A549 (cell line): Measurements from ENCODE around the gene TUBGCP3. TPM values are rescaled to one million over a fixed set of nuclear protein-coding genes. Genes with fewer than 3 reads are reported as not detected.

Experiments used
- ATAC-seq, 2 experiments: fragments of 200-7000 bp in 1 of 2; fragments of >200 bp in 1 of 2; cut with Nextera tagmentation in 1 of 2; cut with Tn5 transposase in 1 of 2; 3 replicates each; pipeline versions ENCODE4 v1.8.0 to v1.9.1; 2018 to 2020; ENCODE audit warnings: mild to moderate bottlenecking in 1 of 2, moderate library complexity in 1 of 2
- CTCF ChIA-PET: fragments of 300-600 bp; sonication (Branson Sonifier 250); formaldehyde crosslinking; extraction: SDS; loops from one replicate; lab custom pipeline; 2021; ENCODE audit warnings: antibody characterized with exemption, inconsistent platforms; lab: Yijun Ruan, JAX
- POLR2A ChIA-PET: fragments of 350-600 bp; formaldehyde crosslinking; extraction: SDS; loops from one replicate; lab custom pipeline; 2021; ENCODE audit warnings: antibody characterized with exemption, inconsistent platforms; lab: Yijun Ruan, JAX
- DNase-seq, 2 experiments: peaks; one replicate each; pipeline versions ENCODE4 v3.0.0 to v3.0.0-alpha.2; 2011 to 2016; ENCODE audit warnings: low read depth in 1 of 2, low spot score in 1 of 2
- FAIRE-seq: peaks from 2 replicates; lab custom pipeline; 2011; peaks lifted over from hg19 to GRCh38; lab: Jason Lieb, UNC
- H3K27ac ChIP-seq, 2 experiments: fragments of >200 bp; sonication (Bioruptor Twin); formaldehyde crosslinking; 3 replicates each; pipeline ENCODE4 v1.5.1; 2016 to 2017
- H3K4me1 ChIP-seq: fragments of >200 bp; sonication (Bioruptor Twin); formaldehyde crosslinking; 3 replicates; pipeline ENCODE4 v1.6.1; 2016
- H3K4me2 ChIP-seq: fragments of >200 bp; sonication (Bioruptor Twin); formaldehyde crosslinking; 3 replicates; pipeline ENCODE4 v1.6.1; 2016
- H3K4me3 ChIP-seq: fragments of >200 bp; sonication (Bioruptor Twin); formaldehyde crosslinking; 3 replicates; pipeline ENCODE4 v1.5.1; 2016
- H3K9me3 ChIP-seq: fragments of >200 bp; sonication (Bioruptor Twin); formaldehyde crosslinking; 3 replicates; pipeline ENCODE4 v1.6.1; 2016
- CBX2 ChIP-seq: fragments of 200-600 bp; sonication (generic); IDR thresholded peaks from 2 replicates; pipeline ENCODE4 v1.6.1; 2016; ENCODE audit warnings: low read depth, mild to moderate bottlenecking, borderline replicate concordance
- CHD4 ChIP-seq: fragments of 200-600 bp; sonication (generic); IDR thresholded peaks from 2 replicates; pipeline ENCODE4 v1.6.1; 2016; ENCODE audit warnings: antibody characterized with exemption, mild to moderate bottlenecking, borderline replicate concordance
- FOSB ChIP-seq: fragments of 250-450 bp; sonication (Bioruptor Pico); IDR thresholded peaks from 2 replicates; pipeline ENCODE4 v1.5.0; 2020; ENCODE audit warnings: mild to moderate bottlenecking, moderate library complexity
- HDAC2 ChIP-seq: fragments of 200-600 bp; sonication (generic); IDR thresholded peaks from 2 replicates; pipeline ENCODE4 v1.6.1; 2016
- HEYL ChIP-seq: fragments of 250-450 bp; sonication (Bioruptor Pico); IDR thresholded peaks from 2 replicates; pipeline ENCODE4 v1.8.0; 2021; ENCODE audit warnings: mild to moderate bottlenecking, moderate library complexity
- HOXB5 ChIP-seq: fragments of 250-450 bp; sonication (Bioruptor Pico); IDR thresholded peaks from 2 replicates; pipeline ENCODE4 v1.5.0; 2020; ENCODE audit warnings: mild to moderate bottlenecking, moderate library complexity
- JUNB ChIP-seq: fragments of >200 bp; sonication (Bioruptor Twin); formaldehyde crosslinking; IDR thresholded peaks from 2 replicates; pipeline ENCODE4 v1.6.1; 2016
- MYC ChIP-seq: IDR thresholded peaks from 2 replicates; pipeline ENCODE4 v1.6.1; 2012; ENCODE audit warnings: mild to moderate bottlenecking, inconsistent platforms, low read length, improper control_type of control experiment, borderline replicate concordance
- POLR2AphosphoS2 ChIP-seq: conservative IDR thresholded peaks from 2 replicates; pipeline ENCODE4 v1.6.1; 2012; ENCODE audit warnings: low read length, improper control_type of control experiment, inconsistent platforms
- RAD21 ChIP-seq, 2 experiments: fragments of >200 bp in 1 of 2; sonication (Bioruptor Twin) in 1 of 2; formaldehyde crosslinking in 1 of 2; IDR thresholded peaks in 1 of 2; conservative IDR thresholded peaks in 1 of 2; 2 replicates in 1 of 2; 3 replicates in 1 of 2; pipeline ENCODE4 v1.6.1; 2012 to 2018; ENCODE audit warnings: inconsistent platforms in 1 of 2
- RFX5 ChIP-seq: fragments of 450-650 bp; IDR thresholded peaks from 2 replicates; pipeline ENCODE4 v1.7.1; 2014; ENCODE audit warnings: antibody characterized with exemption, mild to moderate bottlenecking, moderate library complexity
- RNF2 ChIP-seq: fragments of 200-600 bp; sonication (generic); IDR thresholded peaks from 2 replicates; pipeline ENCODE4 v1.6.1; 2016; ENCODE audit warnings: low read depth, mild to moderate bottlenecking, antibody characterized with exemption, moderate library complexity, borderline replicate concordance
- ZNF302 ChIP-seq: fragments of 250-450 bp; sonication (Bioruptor Pico); IDR thresholded peaks from 2 replicates; pipeline ENCODE4 v1.9.0; 2021; ENCODE audit warnings: inconsistent platforms, mild to moderate bottlenecking, moderate library complexity
- WGBS: methylation state at CpG from one replicate; pipeline ENCODE4 v1.1.6; 2017; ENCODE audit errors: missing lambda C conversion rate; 5-methylcytosine and 5-hydroxymethylcytosine counted together
- polyA plus RNA-seq, 4 experiments: library from polyadenylated mRNA; depleted of rRNA in 3 of 4; stranded (reverse); fragments of >200 nt; fragmentation: RNase III in 1 of 4; extraction: RNeasy Plus Mini Kit Qiagen cat#74134 plus additional on column Dnase treatment in 1 of 4; gene quantifications; 2 replicates in 3 of 4; 3 replicates in 1 of 4; pipeline ENCODE4 v1.2.3, GENCODE V29; 2011 to 2017
- TF ChIP-seq, protein P1 (sequence below): fragments of 450-650 bp; IDR thresholded peaks from 2 replicates; pipeline ENCODE4 v1.6.1; 2014; ENCODE audit warnings: antibody characterized with exemption
- TF ChIP-seq, protein P2 (sequence below): fragments of 250-450 bp; sonication (Bioruptor Pico); IDR thresholded peaks from 2 replicates; pipeline ENCODE4 v1.5.0; 2020; ENCODE audit warnings: low read depth, mild to moderate bottlenecking, moderate library complexity
- TF ChIP-seq, protein P3 (sequence below): fragments of 150-350 bp; IDR thresholded peaks from 2 replicates; pipeline ENCODE4 v1.6.1; 2014; ENCODE audit warnings: low read depth, mild to moderate bottlenecking, low read length
- TF ChIP-seq, protein P4 (sequence below): fragments of 200-600 bp; sonication (generic); IDR thresholded peaks from 2 replicates; pipeline ENCODE4 v1.6.1; 2016; ENCODE audit warnings: antibody characterized with exemption, mild to moderate bottlenecking, moderate library complexity
- TF ChIP-seq, protein P5 (sequence below): IDR thresholded peaks from 2 replicates; pipeline ENCODE4 v1.6.1; 2012
- TF ChIP-seq, protein P6 (sequence below): fragments of >200 bp; sonication (Bioruptor Twin); formaldehyde crosslinking; IDR thresholded peaks from 3 replicates; pipeline ENCODE4 v1.6.1; 2016
- TF ChIP-seq, protein P7 (sequence below): fragments of >200 bp; sonication (Bioruptor Twin); formaldehyde crosslinking; IDR thresholded peaks from 3 replicates; pipeline ENCODE4 v1.5.1; 2016

TUBGCP3 gene
- polyA plus RNA-seq, 2 of the 4 experiments (the other 2 are of a cell fraction), result 15.9 to 21.3 TPM

DNA sequence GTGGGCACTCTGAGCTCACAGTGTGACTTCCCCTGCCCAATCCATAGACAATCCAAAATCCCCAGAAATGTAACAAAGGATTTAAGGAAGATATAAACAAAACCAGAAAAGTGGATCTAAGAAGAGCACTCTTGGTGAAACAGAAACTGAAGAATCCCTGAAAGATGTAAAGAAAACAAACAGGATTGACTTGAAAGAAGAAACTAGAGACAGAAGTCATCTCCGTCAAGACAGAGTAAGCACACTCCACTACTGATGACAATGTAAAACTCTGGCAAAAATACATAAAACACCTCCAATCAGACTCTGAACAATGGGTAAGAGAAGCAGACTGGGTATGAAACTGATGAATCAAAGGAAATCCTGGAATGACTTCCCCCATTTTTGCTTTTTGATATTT, 13.5 kb downstream of the TUBGCP3 start (continued):
- TF ChIP-seq, protein P1, sequence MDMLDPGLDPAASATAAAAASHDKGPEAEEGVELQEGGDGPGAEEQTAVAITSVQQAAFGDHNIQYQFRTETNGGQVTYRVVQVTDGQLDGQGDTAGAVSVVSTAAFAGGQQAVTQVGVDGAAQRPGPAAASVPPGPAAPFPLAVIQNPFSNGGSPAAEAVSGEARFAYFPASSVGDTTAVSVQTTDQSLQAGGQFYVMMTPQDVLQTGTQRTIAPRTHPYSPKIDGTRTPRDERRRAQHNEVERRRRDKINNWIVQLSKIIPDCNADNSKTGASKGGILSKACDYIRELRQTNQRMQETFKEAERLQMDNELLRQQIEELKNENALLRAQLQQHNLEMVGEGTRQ, result no peak
- no peak for TF ChIP-seq CHD4
- TF ChIP-seq, protein P2, sequence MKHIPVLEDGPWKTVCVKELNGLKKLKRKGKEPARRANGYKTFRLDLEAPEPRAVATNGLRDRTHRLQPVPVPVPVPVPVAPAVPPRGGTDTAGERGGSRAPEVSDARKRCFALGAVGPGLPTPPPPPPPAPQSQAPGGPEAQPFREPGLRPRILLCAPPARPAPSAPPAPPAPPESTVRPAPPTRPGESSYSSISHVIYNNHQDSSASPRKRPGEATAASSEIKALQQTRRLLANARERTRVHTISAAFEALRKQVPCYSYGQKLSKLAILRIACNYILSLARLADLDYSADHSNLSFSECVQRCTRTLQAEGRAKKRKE, result no peak

DNA sequence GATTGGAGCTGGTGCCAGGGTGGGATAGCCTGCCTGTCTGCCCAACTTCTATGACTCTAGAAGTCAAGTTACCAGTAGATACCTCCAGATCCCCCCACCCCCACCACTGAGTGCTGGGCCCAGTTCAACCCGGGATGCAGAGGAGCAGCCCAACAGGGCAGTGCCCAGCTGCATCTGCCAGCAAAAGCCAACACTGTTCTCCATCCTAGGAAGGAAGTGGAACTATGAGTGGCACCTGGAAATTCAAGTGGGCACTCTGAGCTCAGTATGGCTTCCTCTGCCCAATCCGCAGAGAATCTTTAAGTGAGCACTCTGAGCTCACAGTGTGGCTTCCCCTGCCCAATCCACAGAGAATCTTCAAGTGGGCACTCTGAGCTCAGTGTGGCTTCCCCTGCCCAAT, 14.2 kb downstream of the TUBGCP3 start:
- Histone ChIP-seq H3K4me2 (no peak overlapping the region), H3K4me3 (no peak overlapping the region), H3K4me1 (no peaks in the 10 kb centered on the region), H3K9me3 (peaks cover 3% of the 10 kb centered on the region; the same call in 1 of the 3 replicates), H3K27ac (no peak overlapping the region)
- TF ChIP-seq RAD21 (conservative IDR thresholded peaks at IDR 0.05 in 1 of 2, IDR thresholded peaks at IDR 0.05 in 1 of 2) (no peak), HEYL (no peak), HOXB5 (CRISPR knock-in tag) (no peak), CBX2 (no peak), RNF2 (no peak), HDAC2 (no peak), MYC (no peak), JUNB (no peak), POLR2AphosphoS2 (no peak), FOSB (CRISPR knock-in tag) (no peak), ZNF302 (CRISPR knock-in tag) (no peak), RFX5 (no peak)
- TF ChIP-seq, protein P3, sequence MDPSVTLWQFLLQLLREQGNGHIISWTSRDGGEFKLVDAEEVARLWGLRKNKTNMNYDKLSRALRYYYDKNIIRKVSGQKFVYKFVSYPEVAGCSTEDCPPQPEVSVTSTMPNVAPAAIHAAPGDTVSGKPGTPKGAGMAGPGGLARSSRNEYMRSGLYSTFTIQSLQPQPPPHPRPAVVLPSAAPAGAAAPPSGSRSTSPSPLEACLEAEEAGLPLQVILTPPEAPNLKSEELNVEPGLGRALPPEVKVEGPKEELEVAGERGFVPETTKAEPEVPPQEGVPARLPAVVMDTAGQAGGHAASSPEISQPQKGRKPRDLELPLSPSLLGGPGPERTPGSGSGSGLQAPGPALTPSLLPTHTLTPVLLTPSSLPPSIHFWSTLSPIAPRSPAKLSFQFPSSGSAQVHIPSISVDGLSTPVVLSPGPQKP, result no peak
- TF ChIP-seq, protein P4, sequence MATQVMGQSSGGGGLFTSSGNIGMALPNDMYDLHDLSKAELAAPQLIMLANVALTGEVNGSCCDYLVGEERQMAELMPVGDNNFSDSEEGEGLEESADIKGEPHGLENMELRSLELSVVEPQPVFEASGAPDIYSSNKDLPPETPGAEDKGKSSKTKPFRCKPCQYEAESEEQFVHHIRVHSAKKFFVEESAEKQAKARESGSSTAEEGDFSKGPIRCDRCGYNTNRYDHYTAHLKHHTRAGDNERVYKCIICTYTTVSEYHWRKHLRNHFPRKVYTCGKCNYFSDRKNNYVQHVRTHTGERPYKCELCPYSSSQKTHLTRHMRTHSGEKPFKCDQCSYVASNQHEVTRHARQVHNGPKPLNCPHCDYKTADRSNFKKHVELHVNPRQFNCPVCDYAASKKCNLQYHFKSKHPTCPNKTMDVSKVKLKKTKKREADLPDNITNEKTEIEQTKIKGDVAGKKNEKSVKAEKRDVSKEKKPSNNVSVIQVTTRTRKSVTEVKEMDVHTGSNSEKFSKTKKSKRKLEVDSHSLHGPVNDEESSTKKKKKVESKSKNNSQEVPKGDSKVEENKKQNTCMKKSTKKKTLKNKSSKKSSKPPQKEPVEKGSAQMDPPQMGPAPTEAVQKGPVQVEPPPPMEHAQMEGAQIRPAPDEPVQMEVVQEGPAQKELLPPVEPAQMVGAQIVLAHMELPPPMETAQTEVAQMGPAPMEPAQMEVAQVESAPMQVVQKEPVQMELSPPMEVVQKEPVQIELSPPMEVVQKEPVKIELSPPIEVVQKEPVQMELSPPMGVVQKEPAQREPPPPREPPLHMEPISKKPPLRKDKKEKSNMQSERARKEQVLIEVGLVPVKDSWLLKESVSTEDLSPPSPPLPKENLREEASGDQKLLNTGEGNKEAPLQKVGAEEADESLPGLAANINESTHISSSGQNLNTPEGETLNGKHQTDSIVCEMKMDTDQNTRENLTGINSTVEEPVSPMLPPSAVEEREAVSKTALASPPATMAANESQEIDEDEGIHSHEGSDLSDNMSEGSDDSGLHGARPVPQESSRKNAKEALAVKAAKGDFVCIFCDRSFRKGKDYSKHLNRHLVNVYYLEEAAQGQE, result no peak
- TF ChIP-seq, protein P5, sequence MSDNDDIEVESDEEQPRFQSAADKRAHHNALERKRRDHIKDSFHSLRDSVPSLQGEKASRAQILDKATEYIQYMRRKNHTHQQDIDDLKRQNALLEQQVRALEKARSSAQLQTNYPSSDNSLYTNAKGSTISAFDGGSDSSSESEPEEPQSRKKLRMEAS, result no peak
- TF ChIP-seq, protein P6, sequence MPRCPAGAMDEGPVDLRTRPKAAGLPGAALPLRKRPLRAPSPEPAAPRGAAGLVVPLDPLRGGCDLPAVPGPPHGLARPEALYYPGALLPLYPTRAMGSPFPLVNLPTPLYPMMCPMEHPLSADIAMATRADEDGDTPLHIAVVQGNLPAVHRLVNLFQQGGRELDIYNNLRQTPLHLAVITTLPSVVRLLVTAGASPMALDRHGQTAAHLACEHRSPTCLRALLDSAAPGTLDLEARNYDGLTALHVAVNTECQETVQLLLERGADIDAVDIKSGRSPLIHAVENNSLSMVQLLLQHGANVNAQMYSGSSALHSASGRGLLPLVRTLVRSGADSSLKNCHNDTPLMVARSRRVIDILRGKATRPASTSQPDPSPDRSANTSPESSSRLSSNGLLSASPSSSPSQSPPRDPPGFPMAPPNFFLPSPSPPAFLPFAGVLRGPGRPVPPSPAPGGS, result no peak
- TF ChIP-seq, protein P7, sequence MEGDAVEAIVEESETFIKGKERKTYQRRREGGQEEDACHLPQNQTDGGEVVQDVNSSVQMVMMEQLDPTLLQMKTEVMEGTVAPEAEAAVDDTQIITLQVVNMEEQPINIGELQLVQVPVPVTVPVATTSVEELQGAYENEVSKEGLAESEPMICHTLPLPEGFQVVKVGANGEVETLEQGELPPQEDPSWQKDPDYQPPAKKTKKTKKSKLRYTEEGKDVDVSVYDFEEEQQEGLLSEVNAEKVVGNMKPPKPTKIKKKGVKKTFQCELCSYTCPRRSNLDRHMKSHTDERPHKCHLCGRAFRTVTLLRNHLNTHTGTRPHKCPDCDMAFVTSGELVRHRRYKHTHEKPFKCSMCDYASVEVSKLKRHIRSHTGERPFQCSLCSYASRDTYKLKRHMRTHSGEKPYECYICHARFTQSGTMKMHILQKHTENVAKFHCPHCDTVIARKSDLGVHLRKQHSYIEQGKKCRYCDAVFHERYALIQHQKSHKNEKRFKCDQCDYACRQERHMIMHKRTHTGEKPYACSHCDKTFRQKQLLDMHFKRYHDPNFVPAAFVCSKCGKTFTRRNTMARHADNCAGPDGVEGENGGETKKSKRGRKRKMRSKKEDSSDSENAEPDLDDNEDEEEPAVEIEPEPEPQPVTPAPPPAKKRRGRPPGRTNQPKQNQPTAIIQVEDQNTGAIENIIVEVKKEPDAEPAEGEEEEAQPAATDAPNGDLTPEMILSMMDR, result no peak
- DNase-seq (no peak), ATAC-seq (no peak), FAIRE-seq (no peak)
- CTCF ChIA-PET, result interaction anchor here (1.0 kb wide), 1 partner anchor 9 kb away, joined by 4 read pairs; no protein-coding TSS in a partner anchor
- 100% methylated on average over 1 of the region's 2 CpGs for WGBS
- POLR2A ChIA-PET, result no interaction called here
